Natural killer cell treated with Interleukin-12 subunit alpha and Interleukin-12 subunit beta and Interleukin-15 and Interleukin-18, amount 100 ng/mL, for 72 hours (primary cell): ENCODE measurements around the gene TNN. TPM values are rescaled to one million over a fixed set of nuclear protein-coding genes. Genes with fewer than 3 reads are reported as not detected.

Experiments
- ATAC-seq, 2 donors: fragments of 150-1000 bp; cut with Tn5 transposase in 1 of 2; sonication (Bioruptor Pico), chemical (Tn5 transposase) in 1 of 2; 2 replicates each; pipeline ENCODE4 v1.10.0; 2021
- DNase-seq: peaks from one replicate; pipeline ENCODE4 v3.0.0; 2022; ENCODE audit warnings: low spot score
- H3K27ac Mint-ChIP-seq, 2 donors: 1 replicate in 1 of 2; 2 replicates in 1 of 2; pipeline ENCODE4 v1.8.0; 2022; ENCODE audit warnings: mixed read lengths in 2 of 2, mild to moderate bottlenecking in 1 of 2, moderate library complexity in 1 of 2
- H3K27me3 Mint-ChIP-seq, 2 donors: 1 replicate in 1 of 2; 2 replicates in 1 of 2; pipeline ENCODE4 v1.8.0; 2022; ENCODE audit warnings: mixed read lengths in 2 of 2
- H3K36me3 Mint-ChIP-seq: one replicate; pipeline ENCODE4 v1.8.0; 2022; ENCODE audit warnings: mixed read lengths
- H3K4me1 Mint-ChIP-seq, 2 donors: 1 replicate in 1 of 2; 2 replicates in 1 of 2; pipeline ENCODE4 v1.8.0; 2022; ENCODE audit warnings: low read depth in 2 of 2, mixed read lengths in 2 of 2, mild to moderate bottlenecking in 1 of 2
- H3K4me3 Mint-ChIP-seq: one replicate; pipeline ENCODE4 v1.8.0; 2022; ENCODE audit warnings: mixed read lengths
- H3K9me3 Mint-ChIP-seq: 2 replicates; pipeline ENCODE4 v1.8.0; 2022; ENCODE audit warnings: mixed read lengths
- total RNA-seq, 2 donors: library from RNA; stranded (reverse); gene quantifications; one replicate each; pipeline ENCODE4 v1.2.3, GENCODE V29; 2022

Gene TNN
- total RNA-seq, 2 donors from 2014 or later = not detected

- Mint-ChIP-seq H3K4me3 (no peak overlapping the region), H3K27me3 (peaks cover 16 to 17% of the 10 kb centered on the region in 2 donors), H3K27ac (no peak overlapping the region), H3K4me1 (no peaks in the 10 kb centered on the region), H3K9me3 (no peaks in the 10 kb centered on the region), H3K36me3 (no peaks in the 10 kb centered on the region)
- ATAC-seq = peak in 1 of 2 donors; percentile 8
- no peak for DNase-seq
These were observed 62.5 kb downstream of the TNN start for GRCh38 chr1:175129997-175130648.

- no peak for DNase-seq
- no peaks in the 10 kb centered on the region for H3K36me3 Mint-ChIP-seq
These were observed 63.0 kb downstream of the TNN start for GRCh38 chr1:175130649-175131045.

GRCh38 chr1:175131095-175131494 lies 63.5 kb downstream of the TNN start:
- ATAC-seq (no peak), DNase-seq (no peak)
- Mint-ChIP-seq H3K27me3 (peaks cover 16 to 25% of the 10 kb centered on the region in 2 donors), H3K9me3 (no peaks in the 10 kb centered on the region), H3K4me3 (no peak overlapping the region), H3K36me3 (no peaks in the 10 kb centered on the region), H3K27ac (no peak overlapping the region), H3K4me1 (no peaks in the 10 kb centered on the region)

More at GRCh38 chr1:175130649-175131045, 63.0 kb downstream of the TNN start:
- peaks cover 16 to 22% of the 10 kb centered on the region in 2 donors for H3K27me3 Mint-ChIP-seq
- no peak overlapping the region for H3K4me3 Mint-ChIP-seq
- no peak for ATAC-seq
- H3K4me1 Mint-ChIP-seq = no peaks in the 10 kb centered on the region
- H3K9me3 Mint-ChIP-seq = no peaks in the 10 kb centered on the region
- H3K27ac Mint-ChIP-seq = no peak overlapping the region

GRCh38 chr1:175132436-175132835 lies 64.8 kb downstream of the TNN start:
- no peaks in the 10 kb centered on the region for H3K9me3 Mint-ChIP-seq
- no peak for DNase-seq
- H3K27ac Mint-ChIP-seq = no peak overlapping the region
- no peaks in the 10 kb centered on the region for H3K4me1 Mint-ChIP-seq
- no peak overlapping the region for H3K4me3 Mint-ChIP-seq
- ATAC-seq = no peak
- peaks cover 21 to 35% of the 10 kb centered on the region in 2 donors for H3K27me3 Mint-ChIP-seq
- no peaks in the 10 kb centered on the region for H3K36me3 Mint-ChIP-seq

- Mint-ChIP-seq H3K27me3 (peaks cover 18 to 42% of the 10 kb centered on the region in 2 donors), H3K27ac (no peak overlapping the region), H3K4me3 (no peak overlapping the region), H3K9me3 (no peaks in the 10 kb centered on the region), H3K36me3 (no peaks in the 10 kb centered on the region), H3K4me1 (no peaks in the 10 kb centered on the region)
- DNase-seq (no peak), ATAC-seq (no peak)
These were observed 66.2 kb downstream of the TNN start for GRCh38 chr1:175133673-175134435.

GRCh38 chr1:175134500-175134899 lies 66.9 kb downstream of the TNN start:
- H3K4me1 Mint-ChIP-seq = no peaks in the 10 kb centered on the region
- H3K36me3 Mint-ChIP-seq = no peaks in the 10 kb centered on the region
- no peak overlapping the region for H3K27ac Mint-ChIP-seq
- H3K4me3 Mint-ChIP-seq = no peak overlapping the region
- no peak for ATAC-seq
- DNase-seq = no peak
- peaks cover 18 to 42% of the 10 kb centered on the region in 2 donors for H3K27me3 Mint-ChIP-seq
- no peaks in the 10 kb centered on the region for H3K9me3 Mint-ChIP-seq

- no peaks in the 10 kb centered on the region for H3K4me1 Mint-ChIP-seq
- H3K27me3 Mint-ChIP-seq = peaks cover 18 to 42% of the 10 kb centered on the region in 2 donors
- DNase-seq = no peak
- H3K27ac Mint-ChIP-seq = no peak overlapping the region
- ATAC-seq = no peak
- H3K9me3 Mint-ChIP-seq = no peaks in the 10 kb centered on the region
- no peaks in the 10 kb centered on the region for H3K36me3 Mint-ChIP-seq
- H3K4me3 Mint-ChIP-seq = no peak overlapping the region
These were observed 68.6 kb downstream of the TNN start for GRCh38 chr1:175136246-175136645.

- Mint-ChIP-seq H3K27me3 (peaks cover 18 to 42% of the 10 kb centered on the region in 2 donors), H3K4me3 (no peak overlapping the region), H3K27ac (no peak overlapping the region), H3K36me3 (no peaks in the 10 kb centered on the region), H3K4me1 (no peaks in the 10 kb centered on the region), H3K9me3 (no peaks in the 10 kb centered on the region)
- DNase-seq = no peak
- ATAC-seq = no peak
These were observed 69.7 kb downstream of the TNN start for GRCh38 chr1:175137369-175137768.

- Mint-ChIP-seq H3K9me3 (no peaks in the 10 kb centered on the region), H3K27ac (no peak overlapping the region), H3K4me1 (no peaks in the 10 kb centered on the region), H3K27me3 (peaks cover 14 to 38% of the 10 kb centered on the region in 2 donors), H3K4me3 (no peak overlapping the region), H3K36me3 (no peaks in the 10 kb centered on the region)
- no peak for ATAC-seq
- DNase-seq = no peak
These were observed 70.9 kb downstream of the TNN start for GRCh38 chr1:175138579-175138978.

- H3K9me3 Mint-ChIP-seq = no peaks in the 10 kb centered on the region
- H3K36me3 Mint-ChIP-seq = no peaks in the 10 kb centered on the region
- H3K4me3 Mint-ChIP-seq = no peak overlapping the region
These were observed 78.4 kb downstream of the TNN start for GRCh38 chr1:175145899-175146528.

GRCh38 chr1:175146529-175147213 lies 79.0 kb downstream of the TNN start:
- H3K4me3 Mint-ChIP-seq = no peak overlapping the region
- no peaks in the 10 kb centered on the region for H3K36me3 Mint-ChIP-seq
- peaks cover 20 to 23% of the 10 kb centered on the region in 2 donors for H3K27me3 Mint-ChIP-seq
- H3K27ac Mint-ChIP-seq = no peak overlapping the region
- DNase-seq = no peak
- H3K9me3 Mint-ChIP-seq = no peaks in the 10 kb centered on the region
- ATAC-seq = peak; percentile 75 to 83
- H3K4me1 Mint-ChIP-seq = peaks cover 0 to 4% of the 10 kb centered on the region in 2 donors

More at GRCh38 chr1:175145899-175146528, 78.4 kb downstream of the TNN start:
- ATAC-seq = no peak
- DNase-seq = no peak
- H3K27me3 Mint-ChIP-seq = peaks cover 14 to 17% of the 10 kb centered on the region in 2 donors
- no peaks in the 10 kb centered on the region for H3K4me1 Mint-ChIP-seq
- no peak overlapping the region for H3K27ac Mint-ChIP-seq

- Mint-ChIP-seq H3K9me3 (no peaks in the 10 kb centered on the region), H3K27ac (no peak overlapping the region), H3K4me1 (peaks cover 0 to 7% of the 10 kb centered on the region in 2 donors), H3K4me3 (no peak overlapping the region), H3K27me3 (peaks cover 26 to 31% of the 10 kb centered on the region in 2 donors), H3K36me3 (no peaks in the 10 kb centered on the region)
- ATAC-seq = no peak
- DNase-seq = no peak
These were observed 79.9 kb downstream of the TNN start for GRCh38 chr1:175147569-175147968.

- H3K4me3 Mint-ChIP-seq = no peak overlapping the region
- no peaks in the 10 kb centered on the region for H3K36me3 Mint-ChIP-seq
- ATAC-seq = no peak
- no peak overlapping the region for H3K27ac Mint-ChIP-seq
- peaks cover 30 to 33% of the 10 kb centered on the region in 2 donors for H3K27me3 Mint-ChIP-seq
- H3K4me1 Mint-ChIP-seq = peaks cover 0 to 7% of the 10 kb centered on the region in 2 donors
- no peak for DNase-seq
- H3K9me3 Mint-ChIP-seq = no peaks in the 10 kb centered on the region
These were observed 80.4 kb downstream of the TNN start for GRCh38 chr1:175148068-175148467.
